Right atrium auricular region (tissue), 2 donors: ENCODE data around the gene JMJD8. TPM values are rescaled to one million over a fixed set of nuclear protein-coding genes. Genes with fewer than 3 reads are reported as not detected.
A peak's percentile ranks its signal among the peaks of the same experiment; 100 is the strongest.

Source experiments
- DNase-seq: peaks from one replicate; pipeline ENCODE4 v3.0.0-alpha.2; 2019; ENCODE audit warnings: low spot score
- H3K27ac ChIP-seq, 2 donors: fragments of 200-600 bp; sonication (generic); 1 replicate in 1 of 2; 2 replicates in 1 of 2; pipeline ENCODE4 v1.5.1; 2016 to 2019
- H3K27me3 ChIP-seq, 2 donors: fragments of 200-600 bp; sonication (generic); one replicate each; pipeline versions ENCODE4 v1.5.1 to v1.6.0; 2017 to 2019
- H3K36me3 ChIP-seq: fragments of 200-600 bp; sonication (generic); one replicate; pipeline ENCODE4 v1.5.1; 2016
- H3K4me1 ChIP-seq, 2 donors: fragments of 200-600 bp; sonication (generic); one replicate each; pipeline versions ENCODE4 v1.5.1 to v1.6.0; 2017 to 2019
- H3K4me3 ChIP-seq, 2 donors: fragments of 200-600 bp; sonication (generic); 1 replicate in 1 of 2; 2 replicates in 1 of 2; pipeline ENCODE4 v1.5.1; 2017 to 2019; ENCODE audit warnings: mild to moderate bottlenecking in 1 of 2, moderate library complexity in 1 of 2
- H3K9me3 ChIP-seq, 2 donors: fragments of 200-600 bp; sonication (generic); one replicate each; pipeline ENCODE4 v1.5.1; 2019
- CTCF ChIP-seq, 2 donors: fragments of 200-600 bp; sonication (generic); IDR thresholded peaks; one replicate each; pipeline ENCODE4 v1.5.1; 2019; ENCODE audit warnings: antibody characterized with exemption in 2 of 2
- total RNA-seq, 2 donors: library from RNA; depleted of rRNA; stranded (reverse); fragments of >200 nt; gene quantifications; one replicate each; pipeline ENCODE4 v1.1.0, GENCODE V29; 2016

Gene JMJD8
- total RNA-seq, 2 donors from 2014 or later: 76.4 to 82.1 TPM

GRCh38 chr16:726438-727290 lies 42.5 kb upstream of the JMJD8 start, which contains the start of the genes CCDC78 and HAGHL:
Gene CCDC78, minus strand, starts transcription at chr16:726443. Its CDS starts 76 bp downstream, at chr16:726367.
Gene HAGHL, plus strand, starts transcription at chr16:727106. Its CDS starts 404 bp downstream, at chr16:727510.
- DNase-seq: no peak
- H3K4me3 ChIP-seq: peak within 1 kb of the TSS; percentile 54 to 61
- H3K4me1 ChIP-seq: peaks cover 0 to 36% of the 10 kb centered on the region in 2 donors
- no peaks in the 10 kb centered on the region for H3K27me3 ChIP-seq
- no peaks in the 10 kb centered on the region for H3K9me3 ChIP-seq
- H3K27ac ChIP-seq: peak within 1 kb of the TSS; percentile 13 to 44
- H3K36me3 ChIP-seq: peaks cover 5% of the 10 kb centered on the region
- TF ChIP-seq CTCF (IDR thresholded peaks at IDR 0.05): no peak

GRCh38 chr16:726188-726437 lies 42.0 kb upstream of the JMJD8 start:
- H3K27me3 ChIP-seq: no peaks in the 10 kb centered on the region
- no peak for TF ChIP-seq CTCF (IDR thresholded peaks at IDR 0.05)
- no peak overlapping the region for H3K4me3 ChIP-seq
- H3K4me1 ChIP-seq: peaks cover 0 to 39% of the 10 kb centered on the region in 2 donors
- H3K9me3 ChIP-seq: no peaks in the 10 kb centered on the region
- H3K27ac ChIP-seq: no peak overlapping the region
- H3K36me3 ChIP-seq: no peaks in the 10 kb centered on the region
- DNase-seq: no peak

DNA sequence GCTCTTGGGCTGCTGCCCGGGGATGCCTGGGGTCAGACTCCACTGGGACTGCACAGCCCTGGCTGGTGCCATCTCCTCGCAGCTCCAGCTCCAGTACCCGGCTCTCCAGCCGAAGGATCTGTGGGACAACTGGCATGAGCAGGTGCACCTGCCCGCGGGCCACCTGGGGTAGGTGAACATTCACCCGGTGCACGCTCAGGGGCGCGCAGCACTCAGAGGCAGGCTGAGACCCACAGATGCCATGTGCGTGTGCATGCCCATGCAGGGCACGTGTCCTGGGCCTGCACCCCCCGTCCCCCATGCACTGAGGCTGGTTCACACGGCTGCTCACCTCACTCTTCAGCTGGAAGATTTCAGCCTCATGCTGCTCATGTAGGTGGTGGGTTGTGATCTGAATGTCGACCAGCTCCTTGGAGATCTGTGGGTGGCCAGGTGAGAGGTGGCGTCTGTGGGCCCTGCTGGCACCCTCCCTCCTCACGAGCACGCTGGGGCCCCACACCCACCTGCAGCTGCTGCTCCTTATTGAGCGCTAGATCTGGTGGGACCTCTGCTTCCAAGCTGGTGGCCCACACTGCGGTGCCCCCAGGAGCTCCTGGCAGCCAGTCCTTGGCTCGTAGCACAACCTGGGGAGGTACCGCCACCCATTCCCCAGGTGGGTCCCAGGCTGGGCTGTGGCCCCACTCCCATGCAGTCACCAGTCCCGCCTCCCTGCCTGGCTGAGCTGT lies 41.5 kb upstream of the JMJD8 start:
- Histone ChIP-seq H3K36me3 (no peaks in the 10 kb centered on the region), H3K4me1 (peaks cover 0 to 41% of the 10 kb centered on the region in 2 donors), H3K27me3 (no peaks in the 10 kb centered on the region), H3K9me3 (no peaks in the 10 kb centered on the region), H3K4me3 (no peak overlapping the region), H3K27ac (no peak overlapping the region)
- no peak for DNase-seq
- TF ChIP-seq CTCF (IDR thresholded peaks at IDR 0.05): no peak

DNA sequence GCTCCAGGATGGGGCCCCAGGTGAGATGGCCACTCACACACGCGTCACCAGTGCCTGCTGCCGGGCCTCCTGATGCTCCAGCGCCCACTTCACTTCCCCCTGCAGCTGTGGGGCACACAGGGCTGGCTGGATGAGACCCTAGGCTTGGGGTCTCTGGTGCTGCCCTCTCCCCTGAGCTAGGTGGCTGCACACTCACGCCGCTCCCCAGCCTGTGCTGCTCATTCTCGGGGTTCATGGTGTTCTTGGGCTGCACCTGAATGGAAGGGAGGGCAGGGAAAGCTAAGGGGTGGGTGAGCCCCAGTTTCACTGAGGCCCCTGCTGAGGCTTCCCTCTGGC lies 40.9 kb upstream of the JMJD8 start:
- Histone ChIP-seq H3K9me3 (no peaks in the 10 kb centered on the region), H3K4me3 (no peak overlapping the region), H3K27me3 (no peaks in the 10 kb centered on the region), H3K36me3 (no peaks in the 10 kb centered on the region), H3K4me1 (peaks cover 0 to 47% of the 10 kb centered on the region in 2 donors), H3K27ac (no peak overlapping the region)
- no peak for DNase-seq
- no peak for TF ChIP-seq CTCF (IDR thresholded peaks at IDR 0.05)

- no peak for DNase-seq
- no peak for TF ChIP-seq CTCF (IDR thresholded peaks at IDR 0.05)
- peaks cover 0 to 53% of the 10 kb centered on the region in 2 donors for H3K4me1 ChIP-seq
- H3K27ac ChIP-seq: no peak overlapping the region
- H3K9me3 ChIP-seq: no peaks in the 10 kb centered on the region
- no peaks in the 10 kb centered on the region for H3K36me3 ChIP-seq
- H3K27me3 ChIP-seq: no peaks in the 10 kb centered on the region
- H3K4me3 ChIP-seq: no peak overlapping the region
Measured at GRCh38 chr16:724188-725040, 40.3 kb upstream of the JMJD8 start.
